ENCODE results near the gene ALOX12B.
"Not testable (repeated sequence)": the region's sequence is repeated elsewhere in the genome, so short reads cannot be mapped to it uniquely, and the experiment has no call there.

Gene ALOX12B

DNA sequence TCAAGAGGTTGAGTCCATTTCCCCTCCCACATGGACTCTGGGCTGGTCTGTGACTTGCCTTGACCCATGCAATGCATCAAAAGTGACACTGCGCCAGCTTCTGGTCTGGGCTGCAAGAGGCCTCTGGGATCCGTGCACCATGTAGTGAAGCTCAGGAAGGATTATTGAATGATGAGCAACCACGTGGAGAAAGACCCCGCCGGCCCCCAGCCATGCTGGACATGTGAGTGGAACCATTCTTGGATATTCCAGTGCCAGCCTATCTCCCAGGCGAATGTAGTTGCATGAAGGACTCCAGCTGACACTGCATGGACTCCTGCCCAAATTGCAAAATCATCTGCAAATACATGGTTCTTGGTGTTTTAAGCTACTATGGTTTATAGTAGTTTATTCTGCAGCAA lies 56.3 kb downstream of the ALOX12B start:
- no peak for DNase-seq (ENCODE audit: low spot score)
- Histone ChIP-seq H3K27ac (no peak overlapping the region), H3K4me3 (no peak overlapping the region)
- no peak for TF ChIP-seq CTCF (IDR thresholded peaks at IDR 0.05)

DNA sequence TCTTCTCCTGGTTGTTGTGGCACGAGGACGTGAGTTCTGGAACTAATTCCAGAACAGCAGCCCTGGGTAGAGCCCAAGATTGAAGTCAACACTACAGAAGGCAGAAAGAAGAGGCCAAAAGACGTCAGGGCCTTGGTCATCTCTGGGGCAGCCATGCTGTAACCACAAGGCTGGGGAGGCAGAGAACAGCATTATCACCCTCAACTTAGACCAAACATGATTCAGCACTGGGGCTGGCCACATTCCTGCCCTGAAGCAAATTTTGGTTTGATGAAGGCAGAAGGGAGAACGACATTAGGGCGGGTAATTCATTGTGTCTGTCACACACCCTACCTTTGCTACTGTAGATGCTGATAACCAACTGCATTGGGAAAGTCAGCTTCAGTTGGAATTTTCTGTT lies 58.4 kb downstream of the ALOX12B start:
- TF ChIP-seq CTCF (IDR thresholded peaks at IDR 0.05) = no peak
- DNase-seq (ENCODE audit: low spot score) = no peak
- Histone ChIP-seq H3K27ac (no peak overlapping the region), H3K4me3 (no peak overlapping the region)

- DNase-seq (ENCODE audit: low spot score) = no peak
- no peak for TF ChIP-seq CTCF (IDR thresholded peaks at IDR 0.05)
- Histone ChIP-seq H3K27ac (no peak overlapping the region), H3K4me3 (no peak overlapping the region)
Observed at GRCh38 chr17:8025176-8025911, 62.2 kb downstream of the ALOX12B start.

DNA sequence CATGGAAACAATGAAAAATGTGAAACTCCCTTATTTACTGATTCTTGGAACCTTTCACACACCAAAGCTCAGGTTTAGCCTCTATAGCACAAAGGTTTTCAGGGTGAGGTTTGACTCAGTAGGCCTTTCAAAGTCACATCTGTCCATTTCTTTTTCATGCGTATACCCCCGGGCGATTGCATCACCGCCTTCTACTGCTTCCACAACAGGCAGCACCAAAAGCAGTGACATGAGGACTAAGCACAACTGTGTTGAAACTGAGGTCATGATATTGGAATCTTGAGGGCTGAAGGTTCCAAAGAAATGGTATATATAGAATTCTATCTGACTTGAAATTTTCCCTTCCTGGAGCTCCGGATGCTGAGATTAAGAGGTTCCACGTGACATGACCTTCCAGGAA lies 63.4 kb downstream of the ALOX12B start:
- not testable (repeated sequence) for DNase-seq (ENCODE audit: low spot score)

More for the DNA sequence above, 63.4 kb downstream of the ALOX12B start:
- H3K4me3 ChIP-seq, H3K27ac ChIP-seq: not testable (repeated sequence)
